Measurements from ENCODE around the gene PHEX.
"Not testable (repeated sequence)": the region's sequence is repeated elsewhere in the genome, so short reads cannot be mapped to it uniquely, and the experiment has no call there.

Gene PHEX

DNA sequence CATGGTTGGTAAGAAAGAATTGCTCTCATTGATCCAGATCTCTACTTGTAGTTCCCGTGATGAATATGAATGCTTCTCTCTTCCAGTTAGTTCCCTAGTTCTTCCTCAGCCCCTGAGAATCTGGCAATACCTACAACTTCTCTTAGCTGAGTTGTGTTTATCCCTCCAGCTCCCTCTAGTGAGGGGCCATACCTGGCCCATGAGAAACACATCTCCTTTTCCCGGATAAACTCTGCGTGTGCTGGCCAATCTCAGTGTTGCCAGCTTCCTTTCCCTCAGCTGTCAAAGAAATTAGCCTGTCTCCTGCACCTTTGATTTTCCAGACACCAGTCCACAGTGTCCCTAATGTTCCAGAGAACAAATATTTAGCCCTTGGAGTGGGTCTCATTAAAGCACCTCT is 246.2 kb downstream of the PHEX start:
- Histone ChIP-seq H3K79me2 (ENCODE audit: insufficient read depth, low read length) (no peaks in the 10 kb centered on the region), H3K27ac (ENCODE audit: low read depth, low read length, poor library complexity, severe bottlenecking) (no peak overlapping the region), H3K36me3 (ENCODE audit: insufficient read depth, low read length) (no peaks in the 10 kb centered on the region), H3K4me2 (ENCODE audit: low read length) (no peak overlapping the region), H2AFZ (ENCODE audit: low read length) (no peak overlapping the region), H3K4me1 (ENCODE audit: insufficient read depth, low read length, severe bottlenecking) (no peaks in the 10 kb centered on the region), H3K27me3 (ENCODE audit: insufficient read depth, low read length) (no peaks in the 10 kb centered on the region), H3K9me2 (ENCODE audit: low read depth, low read length) (no peaks in the 10 kb centered on the region), H3K9ac (ENCODE audit: low read length) (no peak overlapping the region), H3F3A (ENCODE audit: insufficient read depth, low read length) (no peaks in the 10 kb centered on the region), H3K4me3 (ENCODE audit: low read depth, low read length, poor library complexity, severe bottlenecking) (no peak overlapping the region), H3K9me3 (ENCODE audit: low read length) (no peaks in the 10 kb centered on the region), H4K20me1 (ENCODE audit: insufficient read depth, low read length) (no peaks in the 10 kb centered on the region)
- TF ChIP-seq, protein P1, sequence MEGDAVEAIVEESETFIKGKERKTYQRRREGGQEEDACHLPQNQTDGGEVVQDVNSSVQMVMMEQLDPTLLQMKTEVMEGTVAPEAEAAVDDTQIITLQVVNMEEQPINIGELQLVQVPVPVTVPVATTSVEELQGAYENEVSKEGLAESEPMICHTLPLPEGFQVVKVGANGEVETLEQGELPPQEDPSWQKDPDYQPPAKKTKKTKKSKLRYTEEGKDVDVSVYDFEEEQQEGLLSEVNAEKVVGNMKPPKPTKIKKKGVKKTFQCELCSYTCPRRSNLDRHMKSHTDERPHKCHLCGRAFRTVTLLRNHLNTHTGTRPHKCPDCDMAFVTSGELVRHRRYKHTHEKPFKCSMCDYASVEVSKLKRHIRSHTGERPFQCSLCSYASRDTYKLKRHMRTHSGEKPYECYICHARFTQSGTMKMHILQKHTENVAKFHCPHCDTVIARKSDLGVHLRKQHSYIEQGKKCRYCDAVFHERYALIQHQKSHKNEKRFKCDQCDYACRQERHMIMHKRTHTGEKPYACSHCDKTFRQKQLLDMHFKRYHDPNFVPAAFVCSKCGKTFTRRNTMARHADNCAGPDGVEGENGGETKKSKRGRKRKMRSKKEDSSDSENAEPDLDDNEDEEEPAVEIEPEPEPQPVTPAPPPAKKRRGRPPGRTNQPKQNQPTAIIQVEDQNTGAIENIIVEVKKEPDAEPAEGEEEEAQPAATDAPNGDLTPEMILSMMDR (IDR thresholded peaks at IDR 0.05; ENCODE audit: low read length), result no peak
- TF ChIP-seq EZH2 (IDR thresholded peaks at IDR 0.05; ENCODE audit: borderline replicate concordance, low read length), result no peak

DNA sequence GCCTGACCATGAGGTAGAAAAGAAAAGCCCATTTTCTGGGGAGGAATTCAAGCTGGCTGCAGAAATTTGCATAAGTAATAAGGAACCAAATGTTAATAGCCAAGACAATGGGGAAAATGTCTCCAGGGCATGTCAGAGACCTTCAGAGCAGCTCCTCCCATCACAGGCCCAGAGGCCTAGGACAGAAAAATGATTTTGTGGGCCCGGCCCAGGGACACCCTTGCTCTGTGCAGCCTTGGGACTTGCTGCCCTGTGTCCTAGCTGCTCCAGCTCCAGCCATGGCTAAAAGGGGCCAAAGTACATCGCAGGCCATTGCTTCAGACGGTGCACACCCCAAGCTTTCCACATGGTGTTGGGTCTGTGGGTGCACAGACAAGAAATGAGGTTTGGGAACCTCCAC is 257.1 kb downstream of the PHEX start:
- not testable (repeated sequence) for H3K79me2 ChIP-seq (ENCODE audit: insufficient read depth, low read length); H3K9me3 ChIP-seq (ENCODE audit: low read length); H2AFZ ChIP-seq (ENCODE audit: low read length); H3K4me3 ChIP-seq (ENCODE audit: low read depth, low read length, poor library complexity, severe bottlenecking); H3K36me3 ChIP-seq (ENCODE audit: insufficient read depth, low read length); H3K27ac ChIP-seq (ENCODE audit: low read depth, low read length, poor library complexity, severe bottlenecking); H3K4me2 ChIP-seq (ENCODE audit: low read length); H3K4me1 ChIP-seq (ENCODE audit: insufficient read depth, low read length, severe bottlenecking); H3K9ac ChIP-seq (ENCODE audit: low read length); H3K27me3 ChIP-seq (ENCODE audit: insufficient read depth, low read length); H3K9me2 ChIP-seq (ENCODE audit: low read depth, low read length); H4K20me1 ChIP-seq (ENCODE audit: insufficient read depth, low read length); H3F3A ChIP-seq (ENCODE audit: insufficient read depth, low read length)

DNA sequence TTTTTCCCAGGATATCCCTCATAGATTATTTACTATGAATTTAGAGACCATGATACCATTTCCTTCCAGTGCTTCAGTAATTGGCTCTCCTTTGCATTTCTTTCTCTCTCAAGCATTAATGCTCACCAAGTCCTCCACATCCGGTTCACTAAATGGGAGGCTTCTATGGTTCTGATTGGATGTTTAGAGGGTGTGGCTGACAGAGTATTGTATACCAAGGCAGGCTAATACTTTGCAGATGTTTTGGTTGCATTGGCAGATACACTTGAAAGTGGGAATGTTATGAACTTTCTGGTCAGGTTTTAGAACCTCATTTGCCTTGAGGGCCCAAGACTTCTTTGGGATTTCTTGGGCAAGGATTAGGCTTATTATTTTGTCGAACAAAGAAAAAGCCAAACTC is 264.7 kb downstream of the PHEX start:
- Histone ChIP-seq H3K9me3 (ENCODE audit: low read length) (no peaks in the 10 kb centered on the region), H3K36me3 (ENCODE audit: insufficient read depth, low read length) (no peaks in the 10 kb centered on the region), H3K27ac (ENCODE audit: low read depth, low read length, poor library complexity, severe bottlenecking) (no peak overlapping the region), H3K4me1 (ENCODE audit: insufficient read depth, low read length, severe bottlenecking) (no peaks in the 10 kb centered on the region), H3F3A (ENCODE audit: insufficient read depth, low read length) (no peaks in the 10 kb centered on the region), H3K9ac (ENCODE audit: low read length) (no peak overlapping the region), H4K20me1 (ENCODE audit: insufficient read depth, low read length) (no peaks in the 10 kb centered on the region), H3K4me3 (ENCODE audit: low read depth, low read length, poor library complexity, severe bottlenecking) (no peak overlapping the region), H2AFZ (ENCODE audit: low read length) (no peak overlapping the region), H3K79me2 (ENCODE audit: insufficient read depth, low read length) (no peaks in the 10 kb centered on the region), H3K9me2 (ENCODE audit: low read depth, low read length) (no peaks in the 10 kb centered on the region), H3K4me2 (ENCODE audit: low read length) (no peak overlapping the region), H3K27me3 (ENCODE audit: insufficient read depth, low read length) (no peaks in the 10 kb centered on the region)
- no peak for TF ChIP-seq EZH2 (IDR thresholded peaks at IDR 0.05; ENCODE audit: borderline replicate concordance, low read length)
- TF ChIP-seq, protein P1 (IDR thresholded peaks at IDR 0.05; ENCODE audit: low read length), result no peak

DNA sequence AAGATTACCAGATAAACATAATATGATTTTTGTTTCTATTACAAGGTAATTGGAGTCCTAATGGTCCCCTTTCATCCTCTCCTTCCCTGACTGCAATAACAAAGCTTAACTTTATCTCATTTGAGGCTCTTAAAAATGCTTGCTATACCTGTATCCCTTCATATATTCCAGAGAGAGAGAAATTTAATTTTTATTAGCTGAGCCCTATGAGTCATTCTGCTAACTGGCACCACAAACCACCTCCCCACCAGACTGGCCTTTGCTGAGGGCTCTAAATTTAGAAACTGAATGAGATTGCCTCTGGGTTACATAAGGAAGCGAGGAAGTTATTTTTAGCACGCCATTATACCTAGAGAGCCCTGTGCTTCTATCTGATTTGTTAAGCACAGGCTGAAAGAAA is 268.0 kb downstream of the PHEX start:
- H3K27me3 ChIP-seq (ENCODE audit: insufficient read depth, low read length), result no peaks in the 10 kb centered on the region
- no peaks in the 10 kb centered on the region for H3K9me2 ChIP-seq (ENCODE audit: low read depth, low read length)
- no peak overlapping the region for H3K27ac ChIP-seq (ENCODE audit: low read depth, low read length, poor library complexity, severe bottlenecking)
- no peak overlapping the region for H3K4me3 ChIP-seq (ENCODE audit: low read depth, low read length, poor library complexity, severe bottlenecking)
- H3K9me3 ChIP-seq (ENCODE audit: low read length), result no peaks in the 10 kb centered on the region
- H3K36me3 ChIP-seq (ENCODE audit: insufficient read depth, low read length), result no peaks in the 10 kb centered on the region
- H3K79me2 ChIP-seq (ENCODE audit: insufficient read depth, low read length), result no peaks in the 10 kb centered on the region
- H3K4me2 ChIP-seq (ENCODE audit: low read length), result no peak overlapping the region
- H3K9ac ChIP-seq (ENCODE audit: low read length), result no peak overlapping the region
- H2AFZ ChIP-seq (ENCODE audit: low read length), result no peak overlapping the region
- H3K4me1 ChIP-seq (ENCODE audit: insufficient read depth, low read length, severe bottlenecking), result no peaks in the 10 kb centered on the region
- H4K20me1 ChIP-seq (ENCODE audit: insufficient read depth, low read length), result no peaks in the 10 kb centered on the region
- no peak for TF ChIP-seq EZH2 (IDR thresholded peaks at IDR 0.05; ENCODE audit: borderline replicate concordance, low read length)
- TF ChIP-seq, protein P1 (IDR thresholded peaks at IDR 0.05; ENCODE audit: low read length), result no peak
- H3F3A ChIP-seq (ENCODE audit: insufficient read depth, low read length), result no peaks in the 10 kb centered on the region
